ENCODE data around the gene SRGAP3. TPM values are rescaled to one million over a fixed set of nuclear protein-coding genes. Genes with fewer than 3 reads are reported as not detected.

SRGAP3 gene
- total and polyA plus RNA-seq, 2 experiments from 2014 or later, result 6.0 to 15.7 TPM

GRCh38 chr3:9194509-9195184 lies 54.8 kb downstream of the SRGAP3 start:
- H3K27ac ChIP-seq, result no peak overlapping the region
- H3K4me1 ChIP-seq (ENCODE audit: low read depth), result no peaks in the 10 kb centered on the region
- no peak for DNase-seq (ENCODE audit: low read depth in 1 of 2, low spot score in 1 of 2)

GRCh38 chr3:9193633-9194195 lies 55.7 kb downstream of the SRGAP3 start:
- H3K4me3 ChIP-seq, result no peak overlapping the region

More at GRCh38 chr3:9194509-9195184, 54.8 kb downstream of the SRGAP3 start:
- H3K9me3 ChIP-seq (ENCODE audit: low read depth), result no peaks in the 10 kb centered on the region
- no peak for TF ChIP-seq CTCF (IDR thresholded peaks at IDR 0.05; ENCODE audit: low read depth, low read length)
- H3K4me3 ChIP-seq, result no peak overlapping the region
- H3K27me3 ChIP-seq, result peaks cover 28% of the 10 kb centered on the region
- H3K36me3 ChIP-seq, result no peaks in the 10 kb centered on the region

GRCh38 chr3:9193211-9193610 lies 56.2 kb downstream of the SRGAP3 start:
- Histone ChIP-seq H3K27me3 (peaks cover 28% of the 10 kb centered on the region), H3K4me3 (no peak overlapping the region), H3K27ac (no peak overlapping the region), H3K9me3 (ENCODE audit: low read depth) (no peaks in the 10 kb centered on the region), H3K36me3 (no peaks in the 10 kb centered on the region), H3K4me1 (ENCODE audit: low read depth) (no peaks in the 10 kb centered on the region)
- DNase-seq (ENCODE audit: low read depth in 1 of 2, low spot score in 1 of 2), result no peak
- no peak for TF ChIP-seq CTCF (IDR thresholded peaks at IDR 0.05; ENCODE audit: low read depth, low read length)

More at GRCh38 chr3:9193633-9194195, 55.7 kb downstream of the SRGAP3 start:
- peaks cover 28% of the 10 kb centered on the region for H3K27me3 ChIP-seq
- H3K4me1 ChIP-seq (ENCODE audit: low read depth), result no peaks in the 10 kb centered on the region
- H3K27ac ChIP-seq, result no peak overlapping the region
- H3K36me3 ChIP-seq, result no peaks in the 10 kb centered on the region
- H3K9me3 ChIP-seq (ENCODE audit: low read depth), result no peaks in the 10 kb centered on the region
- no peak for DNase-seq (ENCODE audit: low read depth in 1 of 2, low spot score in 1 of 2)
- no peak for TF ChIP-seq CTCF (IDR thresholded peaks at IDR 0.05; ENCODE audit: low read depth, low read length)

- Histone ChIP-seq H3K4me1 (ENCODE audit: low read depth) (no peaks in the 10 kb centered on the region), H3K9me3 (ENCODE audit: low read depth) (no peaks in the 10 kb centered on the region), H3K27me3 (peaks cover 30% of the 10 kb centered on the region), H3K27ac (no peak overlapping the region), H3K36me3 (no peaks in the 10 kb centered on the region), H3K4me3 (no peak overlapping the region)
- TF ChIP-seq CTCF (IDR thresholded peaks at IDR 0.05; ENCODE audit: low read depth, low read length), result no peak
- DNase-seq (ENCODE audit: low read depth in 1 of 2, low spot score in 1 of 2), result no peak
Measured at GRCh38 chr3:9192248-9193025, 57.0 kb downstream of the SRGAP3 start.

- H3K9me3 ChIP-seq (ENCODE audit: low read depth), result no peaks in the 10 kb centered on the region
- H3K27me3 ChIP-seq, result peaks cover 19% of the 10 kb centered on the region
- H3K36me3 ChIP-seq, result no peaks in the 10 kb centered on the region
- no peak for DNase-seq (ENCODE audit: low read depth in 1 of 2, low spot score in 1 of 2)
- no peaks in the 10 kb centered on the region for H3K4me1 ChIP-seq (ENCODE audit: low read depth)
- TF ChIP-seq CTCF (IDR thresholded peaks at IDR 0.05; ENCODE audit: low read depth, low read length), result no peak
- H3K4me3 ChIP-seq, result no peak overlapping the region
- H3K27ac ChIP-seq, result no peak overlapping the region
Measured at GRCh38 chr3:9190276-9190675, 59.2 kb downstream of the SRGAP3 start.
